GM21367 (cell line): Measurements from ENCODE around the gene KCNH2.

Source experiments
- ATAC-seq: cut with Tn5 transposase; IDR thresholded peaks from one replicate; pipeline ENCODE4 v1.9.1; 2021; ENCODE audit not compliant: unreplicated experiment

KCNH2 gene

GRCh38 chr7:150950496-150951180, 27.5 kb downstream of the KCNH2 start:
- no peak for ATAC-seq

GRCh38 chr7:150949971-150950491, 28.1 kb downstream of the KCNH2 start:
- ATAC-seq: no peak

- no peak for ATAC-seq
Measured at GRCh38 chr7:150949564-150949963, 28.6 kb downstream of the KCNH2 start.

- no peak for ATAC-seq
Measured at GRCh38 chr7:150948791-150949251, 29.3 kb downstream of the KCNH2 start.

GRCh38 chr7:150947761-150948651, 30.1 kb downstream of the KCNH2 start:
- no peak for ATAC-seq

- ATAC-seq: no peak
Measured at GRCh38 chr7:150947241-150947745, 30.8 kb downstream of the KCNH2 start.

- ATAC-seq: no peak
Measured at GRCh38 chr7:150946421-150947240, 31.5 kb downstream of the KCNH2 start.

GRCh38 chr7:150945853-150946420, 32.2 kb downstream of the KCNH2 start:
- no peak for ATAC-seq

GRCh38 chr7:150945171-150945852, 32.8 kb downstream of the KCNH2 start:
- no peak for ATAC-seq

GRCh38 chr7:150944066-150945042, 33.8 kb downstream of the KCNH2 start:
- ATAC-seq: no peak

GRCh38 chr7:150943453-150943814, 34.7 kb downstream of the KCNH2 start:
- no peak for ATAC-seq

GRCh38 chr7:150942591-150943452, 35.3 kb downstream of the KCNH2 start:
- no peak for ATAC-seq

- ATAC-seq: no peak
Measured at GRCh38 chr7:150942001-150942590, 36.0 kb downstream of the KCNH2 start.

- no peak for ATAC-seq
Measured at GRCh38 chr7:150941351-150942000, 36.6 kb downstream of the KCNH2 start.

- no peak for ATAC-seq
Measured at GRCh38 chr7:150940431-150941102, 37.6 kb downstream of the KCNH2 start.

- ATAC-seq: no peak
Measured at GRCh38 chr7:150939466-150939865, 38.7 kb downstream of the KCNH2 start.
